OCI-LY1 (cell line): ENCODE measurements around the gene PIKFYVE.

Source experiments
- EZH2 ChIP-seq: fragments of 200-600 bp; sonication (generic), shearing (Covaris generic); IDR thresholded peaks from 2 replicates; pipeline ENCODE4 v1.8.0; 2017; ENCODE audit warnings: borderline replicate concordance, mixed run types, mild to moderate bottlenecking, antibody characterized with exemption, low read length, moderate library complexity, mixed read lengths
- TF ChIP-seq, protein P1 (sequence below): fragments of 200-600 bp; sonication (generic), shearing (Covaris generic); IDR thresholded peaks from 2 replicates; pipeline ENCODE4 v1.5.1; 2017; ENCODE audit warnings: mild to moderate bottlenecking, antibody characterized with exemption, low read length, moderate library complexity, mixed read lengths

DNA sequence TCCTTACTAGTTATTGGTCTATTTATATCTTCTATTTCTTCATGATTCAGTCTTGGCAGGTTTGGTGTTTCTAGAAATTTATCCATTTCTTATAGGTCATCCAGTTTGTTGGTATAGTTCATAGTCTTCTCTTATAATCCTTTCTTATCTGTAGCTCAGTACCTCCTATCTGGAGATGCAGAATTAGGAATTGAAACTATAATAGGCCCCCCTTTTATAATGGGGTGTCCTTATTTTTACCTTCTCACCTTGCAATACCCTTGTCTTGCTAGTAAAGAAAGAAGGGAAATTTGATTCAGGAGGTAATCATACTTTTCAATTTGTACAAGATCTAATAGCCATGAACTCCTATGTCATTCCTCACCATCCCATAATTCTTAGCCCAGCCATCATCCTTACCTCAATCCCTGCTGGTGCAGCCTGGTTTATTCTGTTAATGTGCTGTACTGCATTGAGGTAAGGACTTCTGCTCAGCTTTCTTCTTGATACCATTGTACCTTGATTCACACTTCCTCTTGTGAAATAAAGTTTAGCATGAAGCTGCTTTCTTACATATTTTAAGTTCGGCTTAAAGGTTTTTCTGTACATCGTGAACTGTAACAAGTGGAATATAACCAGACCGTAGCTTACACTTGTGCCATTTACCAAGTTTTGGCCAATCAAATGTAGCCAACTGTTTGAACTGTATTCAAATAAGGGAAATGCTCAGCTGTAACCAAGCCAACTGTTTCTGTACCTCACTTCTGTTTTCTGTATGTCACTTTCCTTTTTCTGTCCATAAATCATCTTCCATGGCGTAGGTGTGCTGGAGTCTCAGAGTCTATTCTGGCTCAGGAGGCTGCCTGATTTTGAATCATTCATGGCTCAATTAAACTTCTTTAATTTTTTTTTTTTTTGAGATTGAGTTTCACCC, 100.4 kb downstream of the PIKFYVE start:
- TF ChIP-seq, protein P1, sequence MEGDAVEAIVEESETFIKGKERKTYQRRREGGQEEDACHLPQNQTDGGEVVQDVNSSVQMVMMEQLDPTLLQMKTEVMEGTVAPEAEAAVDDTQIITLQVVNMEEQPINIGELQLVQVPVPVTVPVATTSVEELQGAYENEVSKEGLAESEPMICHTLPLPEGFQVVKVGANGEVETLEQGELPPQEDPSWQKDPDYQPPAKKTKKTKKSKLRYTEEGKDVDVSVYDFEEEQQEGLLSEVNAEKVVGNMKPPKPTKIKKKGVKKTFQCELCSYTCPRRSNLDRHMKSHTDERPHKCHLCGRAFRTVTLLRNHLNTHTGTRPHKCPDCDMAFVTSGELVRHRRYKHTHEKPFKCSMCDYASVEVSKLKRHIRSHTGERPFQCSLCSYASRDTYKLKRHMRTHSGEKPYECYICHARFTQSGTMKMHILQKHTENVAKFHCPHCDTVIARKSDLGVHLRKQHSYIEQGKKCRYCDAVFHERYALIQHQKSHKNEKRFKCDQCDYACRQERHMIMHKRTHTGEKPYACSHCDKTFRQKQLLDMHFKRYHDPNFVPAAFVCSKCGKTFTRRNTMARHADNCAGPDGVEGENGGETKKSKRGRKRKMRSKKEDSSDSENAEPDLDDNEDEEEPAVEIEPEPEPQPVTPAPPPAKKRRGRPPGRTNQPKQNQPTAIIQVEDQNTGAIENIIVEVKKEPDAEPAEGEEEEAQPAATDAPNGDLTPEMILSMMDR: no peak
- no peak for TF ChIP-seq EZH2
